Measurements from ENCODE around the gene ERC2.

Gene ERC2

DNA sequence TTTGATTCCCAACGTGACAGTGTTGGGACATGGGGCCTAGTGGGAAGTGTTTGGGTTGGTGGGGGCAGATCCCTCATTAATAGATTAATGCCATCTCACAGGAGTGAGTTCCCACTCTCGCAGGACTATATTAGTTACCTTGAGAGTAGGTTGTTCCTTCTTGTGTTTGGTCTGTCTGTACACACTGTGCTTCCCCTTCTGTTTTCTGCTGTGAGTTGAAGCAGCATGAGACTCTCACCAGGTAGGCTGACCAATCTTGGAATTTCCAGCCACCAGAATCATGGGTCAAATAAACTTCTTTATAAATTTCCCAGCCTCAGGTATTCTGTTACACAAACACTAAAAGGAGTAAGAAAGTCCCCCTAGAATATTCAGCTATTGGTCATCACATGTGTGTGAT, 145.4 kb downstream of the ERC2 start:
- no peaks in the 10 kb centered on the region for H3K9me3 Mint-ChIP-seq (ENCODE audit: low read depth)
- H3K27me3 Mint-ChIP-seq = no peaks in the 10 kb centered on the region
- H3K4me3 Mint-ChIP-seq = no peak overlapping the region
- no peaks in the 10 kb centered on the region for H3K4me1 Mint-ChIP-seq (ENCODE audit: low read depth)
- no peak overlapping the region for H3K27ac Mint-ChIP-seq
- H3K36me3 Mint-ChIP-seq = no peaks in the 10 kb centered on the region

DNA sequence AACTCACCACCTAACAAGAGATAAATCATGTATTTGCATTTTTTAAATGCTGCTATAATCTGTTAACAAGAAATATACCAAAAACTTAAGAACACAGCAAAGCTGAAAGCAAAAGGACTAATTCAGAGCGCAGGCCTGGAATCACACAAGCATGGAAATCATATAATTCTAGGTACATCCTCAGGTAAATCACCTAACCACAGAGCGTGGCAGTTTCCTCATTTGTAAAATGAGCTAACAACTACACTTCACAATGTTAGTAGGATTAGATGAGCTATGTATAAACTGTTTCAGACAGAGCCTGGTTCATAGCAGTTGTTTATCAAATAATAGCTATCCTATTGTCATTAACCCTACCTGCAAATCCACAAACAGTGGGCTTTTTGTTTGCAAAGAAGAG, 146.4 kb downstream of the ERC2 start:
- no peak overlapping the region for H3K27ac Mint-ChIP-seq

DNA sequence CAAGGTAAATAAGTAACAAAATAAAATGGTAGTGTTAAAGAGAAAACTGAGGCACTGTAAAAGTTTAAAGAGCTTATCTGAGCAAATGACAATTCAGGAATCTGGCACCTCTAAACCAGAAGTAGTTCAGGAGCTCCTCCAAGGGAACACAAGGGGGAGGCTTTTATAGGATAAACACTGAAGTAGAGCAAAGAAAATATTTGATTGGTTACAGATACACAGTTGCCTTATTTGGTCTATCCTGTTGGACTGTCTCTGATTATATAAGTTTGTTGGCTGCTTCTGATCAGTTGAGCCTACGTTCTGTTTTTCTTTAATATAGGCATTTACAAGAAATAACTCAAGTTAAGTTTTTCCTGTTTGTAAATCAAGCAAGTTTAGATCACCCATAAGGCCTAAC, 146.9 kb downstream of the ERC2 start:
- Mint-ChIP-seq H3K4me1 (ENCODE audit: low read depth) (no peaks in the 10 kb centered on the region), H3K4me3 (no peak overlapping the region), H3K36me3 (no peaks in the 10 kb centered on the region), H3K9me3 (ENCODE audit: low read depth) (no peaks in the 10 kb centered on the region), H3K27ac (no peak overlapping the region), H3K27me3 (no peaks in the 10 kb centered on the region)

More for the DNA sequence above, 146.4 kb downstream of the ERC2 start:
- H3K4me1 Mint-ChIP-seq (ENCODE audit: low read depth) = no peaks in the 10 kb centered on the region
- no peaks in the 10 kb centered on the region for H3K36me3 Mint-ChIP-seq
- H3K27me3 Mint-ChIP-seq = no peaks in the 10 kb centered on the region
- H3K9me3 Mint-ChIP-seq (ENCODE audit: low read depth) = no peaks in the 10 kb centered on the region
- H3K4me3 Mint-ChIP-seq = no peak overlapping the region

DNA sequence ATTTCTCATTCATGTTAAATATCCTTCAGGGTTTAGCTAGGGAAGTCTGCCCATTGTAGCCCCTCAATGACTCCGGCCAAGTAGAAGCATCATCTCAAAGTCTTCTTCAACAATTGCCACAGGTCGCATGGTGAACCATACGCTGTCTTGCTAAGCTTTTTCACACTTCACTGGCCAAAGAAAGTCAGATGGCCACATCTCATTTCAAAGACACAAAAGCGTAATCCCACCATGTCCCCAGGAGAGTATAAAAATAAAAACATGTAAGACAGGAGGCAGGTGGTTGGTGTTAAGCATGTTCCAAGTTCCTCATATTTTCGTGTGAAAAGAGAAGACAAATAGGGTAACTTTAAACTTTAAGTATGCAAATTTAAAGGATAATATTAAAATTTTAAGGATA, 147.4 kb downstream of the ERC2 start:
- Mint-ChIP-seq H3K9me3 (ENCODE audit: low read depth) (no peaks in the 10 kb centered on the region), H3K27ac (no peak overlapping the region), H3K36me3 (no peaks in the 10 kb centered on the region), H3K4me3 (no peak overlapping the region), H3K4me1 (ENCODE audit: low read depth) (no peaks in the 10 kb centered on the region), H3K27me3 (no peaks in the 10 kb centered on the region)

DNA sequence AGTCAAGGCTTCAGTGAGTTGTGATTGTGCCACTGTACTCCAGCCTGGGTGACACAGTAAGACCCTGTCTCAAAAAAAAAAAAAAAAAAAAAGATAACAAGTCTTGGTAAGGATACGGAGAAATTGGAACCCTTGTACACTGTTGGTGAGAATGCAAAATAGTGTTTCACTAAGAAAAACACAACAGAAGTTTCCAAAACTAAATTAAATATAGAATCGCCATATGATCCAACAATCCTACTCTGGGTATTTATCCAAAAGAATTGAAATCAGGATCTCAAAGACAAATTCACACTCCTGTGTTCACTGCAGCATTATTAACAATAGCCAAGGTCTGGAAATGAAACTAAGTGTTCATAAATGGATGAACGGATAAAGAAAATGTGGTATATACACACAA, 149.4 kb downstream of the ERC2 start:
- Mint-ChIP-seq H3K4me3 (no peak overlapping the region), H3K36me3 (no peaks in the 10 kb centered on the region), H3K27me3 (no peaks in the 10 kb centered on the region), H3K4me1 (ENCODE audit: low read depth) (no peaks in the 10 kb centered on the region), H3K27ac (no peak overlapping the region), H3K9me3 (ENCODE audit: low read depth) (no peaks in the 10 kb centered on the region)

DNA sequence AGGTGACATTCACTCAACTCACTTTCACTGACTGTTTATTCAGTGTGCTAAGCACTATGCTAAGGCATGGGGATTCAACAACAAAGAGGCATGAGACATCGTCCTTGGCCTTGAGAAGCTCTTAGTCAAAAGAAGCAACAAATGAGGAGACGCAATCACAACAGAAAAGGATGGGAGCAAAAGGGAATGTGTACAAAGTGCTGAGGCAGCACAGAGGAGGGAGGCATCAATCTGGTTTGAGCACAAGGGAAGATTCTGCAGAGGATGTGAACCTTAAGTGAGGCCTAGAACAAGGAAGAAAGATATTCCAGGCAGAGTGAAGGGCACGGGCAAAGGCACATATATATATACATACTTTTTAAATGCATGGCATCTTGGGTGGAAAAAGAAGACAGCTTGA, 151.3 kb downstream of the ERC2 start:
- Mint-ChIP-seq H3K4me3 (no peak overlapping the region), H3K9me3 (ENCODE audit: low read depth) (no peaks in the 10 kb centered on the region), H3K4me1 (ENCODE audit: low read depth) (no peaks in the 10 kb centered on the region), H3K36me3 (no peaks in the 10 kb centered on the region), H3K27ac (no peak overlapping the region), H3K27me3 (peaks cover 3% of the 10 kb centered on the region)

DNA sequence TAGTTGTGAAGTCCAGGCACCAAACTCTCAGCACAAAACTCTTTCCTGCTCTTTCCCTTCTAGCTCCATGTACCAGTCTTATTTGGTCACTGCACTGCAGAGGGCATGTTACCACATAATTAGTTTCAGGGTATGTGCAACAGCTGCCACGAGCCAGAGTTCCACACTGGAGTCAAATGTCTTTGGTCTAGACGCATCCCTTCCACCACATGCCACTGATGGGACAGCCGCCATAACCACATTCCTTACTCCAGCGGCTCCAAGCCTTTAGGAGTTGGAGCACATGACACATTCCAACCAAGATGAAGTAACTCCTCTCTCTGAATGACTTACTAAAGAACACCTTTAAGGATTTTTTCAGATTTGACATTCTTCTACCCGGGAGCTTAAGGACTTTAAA, 153.4 kb downstream of the ERC2 start:
- Mint-ChIP-seq H3K27ac (no peak overlapping the region), H3K9me3 (ENCODE audit: low read depth) (no peaks in the 10 kb centered on the region), H3K36me3 (no peaks in the 10 kb centered on the region), H3K4me1 (ENCODE audit: low read depth) (no peaks in the 10 kb centered on the region), H3K4me3 (no peak overlapping the region), H3K27me3 (peaks cover 3% of the 10 kb centered on the region)

DNA sequence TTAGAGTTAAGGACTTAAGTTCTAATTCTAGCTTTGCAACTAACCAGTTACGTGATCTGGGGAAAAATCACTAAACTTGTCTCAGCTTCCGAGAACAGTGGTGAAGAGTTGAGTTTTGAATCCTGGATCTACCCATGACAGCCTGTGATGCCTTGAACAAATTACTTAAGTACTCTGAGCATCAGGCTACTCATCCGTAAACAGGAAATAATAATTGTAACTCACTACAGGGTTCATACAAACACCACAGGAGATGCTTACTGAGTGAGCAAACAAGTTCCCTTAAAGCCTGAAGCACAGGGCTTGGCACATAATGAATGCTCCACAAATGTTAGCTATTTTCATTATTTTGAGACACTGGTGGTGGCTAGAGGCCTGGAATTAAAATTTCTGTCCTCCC, 158.8 kb downstream of the ERC2 start:
- Mint-ChIP-seq H3K9me3 (ENCODE audit: low read depth) (no peaks in the 10 kb centered on the region), H3K27ac (no peak overlapping the region), H3K36me3 (no peaks in the 10 kb centered on the region), H3K4me1 (ENCODE audit: low read depth) (no peaks in the 10 kb centered on the region), H3K4me3 (no peak overlapping the region), H3K27me3 (peaks cover 6% of the 10 kb centered on the region)

DNA sequence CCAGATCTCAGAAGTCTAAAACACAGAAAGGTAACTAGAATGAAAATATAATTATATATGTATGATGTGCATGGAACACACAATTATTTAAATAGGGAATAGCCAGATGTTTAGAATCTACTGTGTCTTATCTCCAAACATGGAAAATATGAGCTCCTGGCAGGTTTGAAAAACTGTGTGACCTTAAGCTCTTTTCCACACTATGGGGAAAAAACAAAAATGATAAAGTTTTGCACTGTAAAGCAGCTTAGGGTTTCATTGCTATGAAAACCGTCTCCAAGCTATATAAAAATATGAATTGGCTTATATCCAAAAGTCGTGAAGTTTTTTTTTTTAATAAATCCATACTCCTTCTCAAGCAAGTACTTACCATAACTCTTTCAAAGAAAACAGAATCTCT, 159.8 kb downstream of the ERC2 start:
- H3K27ac Mint-ChIP-seq = no peak overlapping the region
- no peaks in the 10 kb centered on the region for H3K4me1 Mint-ChIP-seq (ENCODE audit: low read depth)
- H3K36me3 Mint-ChIP-seq = no peaks in the 10 kb centered on the region
- H3K9me3 Mint-ChIP-seq (ENCODE audit: low read depth) = no peaks in the 10 kb centered on the region
- H3K4me3 Mint-ChIP-seq = no peak overlapping the region
- peaks cover 6% of the 10 kb centered on the region for H3K27me3 Mint-ChIP-seq

DNA sequence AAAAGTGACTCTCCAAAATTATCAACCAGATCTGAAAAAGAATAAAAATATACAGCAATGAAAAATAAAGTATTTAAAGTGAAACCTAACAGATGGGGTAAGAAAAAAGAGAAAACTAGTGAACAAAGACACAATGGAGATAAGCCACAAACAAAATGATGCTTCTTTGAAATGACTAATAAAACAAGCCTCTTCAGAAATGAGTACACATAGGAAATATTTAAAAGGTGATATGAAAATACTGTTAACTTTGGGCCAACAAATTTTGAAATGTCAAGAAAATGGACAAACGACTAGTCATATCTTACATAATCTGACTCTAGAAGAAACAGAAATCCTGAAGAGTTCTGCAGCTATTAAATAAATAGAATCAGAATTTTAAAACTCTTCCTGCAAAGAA, 164.2 kb downstream of the ERC2 start:
- no peak overlapping the region for H3K27ac Mint-ChIP-seq
- H3K36me3 Mint-ChIP-seq = no peaks in the 10 kb centered on the region
- no peaks in the 10 kb centered on the region for H3K9me3 Mint-ChIP-seq (ENCODE audit: low read depth)
- peaks cover 15% of the 10 kb centered on the region for H3K27me3 Mint-ChIP-seq
- no peaks in the 10 kb centered on the region for H3K4me1 Mint-ChIP-seq (ENCODE audit: low read depth)
- no peak overlapping the region for H3K4me3 Mint-ChIP-seq

DNA sequence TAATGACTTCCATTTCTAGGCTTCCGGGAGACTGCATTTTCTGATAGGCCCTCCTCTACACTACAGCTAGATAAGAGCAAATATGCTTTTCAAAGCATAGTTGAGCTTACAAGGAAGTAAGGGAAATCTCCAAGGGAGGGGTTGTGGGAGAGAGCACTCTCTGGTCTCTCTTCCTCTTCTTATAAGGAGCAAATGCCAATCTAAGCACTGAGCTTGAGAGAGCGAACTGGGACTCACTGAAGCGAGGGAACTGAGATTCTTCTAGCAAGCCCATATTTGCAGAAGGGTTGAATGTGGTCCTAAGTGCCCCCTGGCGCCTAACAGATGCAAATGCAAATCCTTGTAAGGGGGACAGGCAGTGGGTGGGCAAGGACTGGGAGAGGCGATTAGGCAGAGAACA, 164.8 kb downstream of the ERC2 start:
- Mint-ChIP-seq H3K27me3 (peaks cover 15% of the 10 kb centered on the region), H3K27ac (no peak overlapping the region), H3K9me3 (ENCODE audit: low read depth) (no peaks in the 10 kb centered on the region), H3K4me3 (no peak overlapping the region), H3K4me1 (ENCODE audit: low read depth) (no peaks in the 10 kb centered on the region), H3K36me3 (no peaks in the 10 kb centered on the region)

DNA sequence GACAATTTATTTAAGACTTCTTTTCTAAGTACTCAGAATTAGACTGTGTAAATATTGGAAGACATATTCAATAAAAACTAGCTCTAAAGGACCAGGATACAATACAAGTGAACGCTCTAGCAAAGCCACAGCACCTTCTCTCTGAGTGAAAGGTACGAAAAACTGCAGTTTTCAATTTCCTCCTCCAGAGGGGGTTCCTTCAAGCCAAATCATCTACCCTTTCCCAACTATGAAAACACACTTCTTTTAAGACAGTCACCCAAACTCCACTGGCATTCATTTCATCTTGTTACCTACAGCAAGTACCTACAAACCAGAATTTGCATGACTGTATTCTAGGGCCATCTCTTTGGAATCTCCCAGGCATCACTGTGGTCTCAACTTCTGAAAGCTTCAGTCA, 165.8 kb downstream of the ERC2 start:
- Mint-ChIP-seq H3K27me3 (peaks cover 12% of the 10 kb centered on the region), H3K4me3 (no peak overlapping the region), H3K9me3 (ENCODE audit: low read depth) (peaks cover 3% of the 10 kb centered on the region), H3K36me3 (no peaks in the 10 kb centered on the region), H3K27ac (no peak overlapping the region), H3K4me1 (ENCODE audit: low read depth) (no peaks in the 10 kb centered on the region)

DNA sequence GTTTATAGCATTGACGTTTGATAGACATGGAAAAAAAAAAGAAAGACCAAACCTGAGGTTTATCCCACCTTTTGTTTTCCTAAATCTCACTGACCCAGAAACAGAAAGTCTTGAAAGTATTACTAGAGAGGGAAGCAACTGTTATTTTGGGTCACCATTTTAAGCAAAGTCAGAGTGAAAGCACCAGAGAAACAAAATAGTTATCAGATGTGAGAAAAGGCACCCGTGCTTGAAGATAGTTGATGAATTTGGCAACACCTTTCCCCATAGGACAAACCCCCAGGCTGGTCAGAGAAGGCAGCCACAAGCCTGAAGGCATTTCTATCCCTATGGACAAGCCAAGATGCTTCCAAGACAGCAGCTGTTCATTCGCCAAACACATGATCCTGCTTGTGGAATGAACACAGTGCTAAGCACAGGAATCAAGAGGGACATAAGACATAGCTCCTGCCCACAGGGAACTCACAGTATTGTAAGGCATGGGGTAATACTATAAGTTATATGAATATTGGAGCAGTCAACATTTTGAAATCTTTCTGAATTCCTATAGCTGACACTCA, 170.9 kb downstream of the ERC2 start:
- no peak overlapping the region for H3K27ac Mint-ChIP-seq
- peaks cover 21% of the 10 kb centered on the region for H3K27me3 Mint-ChIP-seq
- peaks cover 3% of the 10 kb centered on the region for H3K9me3 Mint-ChIP-seq (ENCODE audit: low read depth)
- no peaks in the 10 kb centered on the region for H3K4me1 Mint-ChIP-seq (ENCODE audit: low read depth)
- H3K4me3 Mint-ChIP-seq = no peak overlapping the region
- no peaks in the 10 kb centered on the region for H3K36me3 Mint-ChIP-seq

DNA sequence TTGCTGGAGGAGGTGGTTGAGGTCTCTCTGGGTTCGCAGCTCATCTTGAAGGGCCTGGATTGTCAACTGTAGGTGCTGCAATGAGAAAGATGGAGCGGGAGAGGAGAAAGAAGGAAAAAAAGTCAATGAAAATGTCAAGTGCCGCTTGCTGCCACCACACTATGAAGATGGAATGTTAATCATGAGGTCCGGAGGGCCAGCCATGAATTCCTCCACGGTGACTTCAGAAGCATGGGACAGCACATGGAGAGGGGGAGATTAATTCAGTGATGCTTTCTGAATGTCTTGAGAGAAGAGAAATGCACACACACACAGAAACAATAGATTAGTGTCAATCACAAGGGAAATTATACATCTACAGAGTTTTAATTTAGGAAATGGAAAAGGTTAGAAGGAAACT, 171.9 kb downstream of the ERC2 start:
- no peaks in the 10 kb centered on the region for H3K36me3 Mint-ChIP-seq
- H3K27me3 Mint-ChIP-seq = peaks cover 17% of the 10 kb centered on the region
- H3K4me3 Mint-ChIP-seq = no peak overlapping the region
- H3K4me1 Mint-ChIP-seq (ENCODE audit: low read depth) = no peaks in the 10 kb centered on the region
- H3K27ac Mint-ChIP-seq = no peak overlapping the region
- peaks cover 3% of the 10 kb centered on the region for H3K9me3 Mint-ChIP-seq (ENCODE audit: low read depth)

DNA sequence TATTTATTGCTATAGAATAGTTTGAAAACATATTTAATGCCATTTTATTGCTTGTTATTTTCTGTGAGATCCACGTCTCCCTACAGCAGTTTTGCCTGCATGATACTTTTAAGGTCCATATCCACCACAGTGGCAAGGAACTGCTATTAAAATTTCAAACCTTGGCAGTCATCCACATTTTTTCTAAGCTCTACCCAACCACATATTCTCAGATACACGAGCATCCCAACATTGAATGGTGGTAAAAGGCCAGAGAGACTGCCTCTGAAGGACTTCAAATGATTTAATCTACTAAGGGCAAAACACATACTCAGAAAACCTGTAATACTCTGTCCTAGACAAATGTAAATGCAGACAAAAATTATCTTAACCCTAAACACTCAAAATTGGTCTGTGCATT, 173.1 kb downstream of the ERC2 start:
- no peak overlapping the region for H3K4me3 Mint-ChIP-seq
- no peak overlapping the region for H3K27ac Mint-ChIP-seq
- H3K9me3 Mint-ChIP-seq (ENCODE audit: low read depth) = peaks cover 3% of the 10 kb centered on the region
- no peaks in the 10 kb centered on the region for H3K36me3 Mint-ChIP-seq
- H3K27me3 Mint-ChIP-seq = peaks cover 11% of the 10 kb centered on the region
- no peaks in the 10 kb centered on the region for H3K4me1 Mint-ChIP-seq (ENCODE audit: low read depth)

DNA sequence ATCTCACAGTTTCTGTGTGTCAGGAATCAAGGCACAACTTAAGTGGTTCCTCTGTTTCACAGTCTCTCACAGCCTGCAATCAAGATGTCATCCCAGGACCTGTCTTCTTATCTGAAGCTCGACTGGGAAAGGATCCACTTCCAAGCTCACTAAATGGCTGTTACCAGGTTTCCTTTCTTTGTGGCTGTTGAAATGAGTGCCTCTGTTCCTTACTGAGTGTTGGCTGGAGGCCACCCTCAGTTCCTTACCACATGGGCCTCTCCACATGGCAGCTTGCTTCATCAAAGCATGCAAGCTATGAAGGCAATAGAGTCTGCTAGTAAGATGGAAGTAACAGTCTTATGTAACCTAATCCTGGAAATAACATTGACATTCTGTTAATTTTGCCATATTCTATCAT, 174.0 kb downstream of the ERC2 start:
- H3K4me3 Mint-ChIP-seq = no peak overlapping the region
- peaks cover 9% of the 10 kb centered on the region for H3K27me3 Mint-ChIP-seq
- H3K27ac Mint-ChIP-seq = no peak overlapping the region
- H3K36me3 Mint-ChIP-seq = no peaks in the 10 kb centered on the region
- no peaks in the 10 kb centered on the region for H3K4me1 Mint-ChIP-seq (ENCODE audit: low read depth)
- H3K9me3 Mint-ChIP-seq (ENCODE audit: low read depth) = peaks cover 3% of the 10 kb centered on the region

Measured in activated naive CD8-positive, alpha-beta T cell (primary cell).